Measurements from ENCODE around the gene RFESD.

Gene RFESD

GRCh38 chr5:95707055-95707454, 60.5 kb downstream of the RFESD start:
- DNase-seq (ENCODE audit: low read depth), result no peak
- no peak overlapping the region for H3K4me3 ChIP-seq (ENCODE audit: low read depth, low read length)
- TF ChIP-seq CTCF (IDR thresholded peaks at IDR 0.05; ENCODE audit: low read depth, low read length, missing control alignments), result no peak

All from GM12864 (cell line).